Liver (tissue), 3 donors: ENCODE data around the gene NBPF15.
"Not testable (repeated sequence)": the region's sequence is repeated elsewhere in the genome, so short reads cannot be mapped to it uniquely, and the experiment has no call there.

Experiments used
- CTCF ChIP-seq: fragments of 150-350 bp; IDR thresholded peaks from 2 replicates; pipeline ENCODE4 v1.5.1; 2017; ENCODE audit warnings: improper control_type of control experiment, low read depth, low read length; ENCODE audit not compliant: missing input control
- RAD21 ChIP-seq, 2 donors: IDR thresholded peaks; 2 replicates each; pipeline ENCODE4 v1.6.1; 2016; ENCODE audit warnings: antibody characterized with exemption in 2 of 2, mild to moderate bottlenecking in 2 of 2
- RXRA ChIP-seq, 2 donors: IDR thresholded peaks; 2 replicates each; pipeline ENCODE4 v1.6.1; 2017 to 2018; ENCODE audit warnings: antibody characterized with exemption in 2 of 2, mild to moderate bottlenecking in 1 of 2
- TAF1 ChIP-seq: conservative IDR thresholded peaks from 2 replicates; pipeline ENCODE4 v1.6.1; 2016; ENCODE audit warnings: antibody characterized with exemption, mild to moderate bottlenecking
- YY1 ChIP-seq: IDR thresholded peaks from 2 replicates; pipeline ENCODE4 v1.6.1; 2016; ENCODE audit warnings: antibody characterized with exemption, mild to moderate bottlenecking
- TF ChIP-seq, protein P1 (sequence below): IDR thresholded peaks from 2 replicates; pipeline ENCODE4 v1.6.1; 2016; ENCODE audit warnings: antibody characterized with exemption, mild to moderate bottlenecking
- TF ChIP-seq, protein P2 (sequence below): IDR thresholded peaks from 2 replicates; pipeline ENCODE4 v1.6.1; 2016; ENCODE audit warnings: antibody characterized with exemption
- TF ChIP-seq, protein P3 (sequence below): IDR thresholded peaks from 2 replicates; pipeline ENCODE4 v1.6.1; 2016; ENCODE audit warnings: antibody characterized with exemption
- donor health status: healthy.
- donor health status: healthy.

GRCh38 chr1:144460686-144461085, 783 bp downstream of the NBPF15 start:
- not testable (repeated sequence) for TF ChIP-seq CTCF; RXRA (IDR thresholded peaks at IDR 0.05); TAF1; RAD21 (IDR thresholded peaks at IDR 0.05); YY1
- TF ChIP-seq, protein P1, sequence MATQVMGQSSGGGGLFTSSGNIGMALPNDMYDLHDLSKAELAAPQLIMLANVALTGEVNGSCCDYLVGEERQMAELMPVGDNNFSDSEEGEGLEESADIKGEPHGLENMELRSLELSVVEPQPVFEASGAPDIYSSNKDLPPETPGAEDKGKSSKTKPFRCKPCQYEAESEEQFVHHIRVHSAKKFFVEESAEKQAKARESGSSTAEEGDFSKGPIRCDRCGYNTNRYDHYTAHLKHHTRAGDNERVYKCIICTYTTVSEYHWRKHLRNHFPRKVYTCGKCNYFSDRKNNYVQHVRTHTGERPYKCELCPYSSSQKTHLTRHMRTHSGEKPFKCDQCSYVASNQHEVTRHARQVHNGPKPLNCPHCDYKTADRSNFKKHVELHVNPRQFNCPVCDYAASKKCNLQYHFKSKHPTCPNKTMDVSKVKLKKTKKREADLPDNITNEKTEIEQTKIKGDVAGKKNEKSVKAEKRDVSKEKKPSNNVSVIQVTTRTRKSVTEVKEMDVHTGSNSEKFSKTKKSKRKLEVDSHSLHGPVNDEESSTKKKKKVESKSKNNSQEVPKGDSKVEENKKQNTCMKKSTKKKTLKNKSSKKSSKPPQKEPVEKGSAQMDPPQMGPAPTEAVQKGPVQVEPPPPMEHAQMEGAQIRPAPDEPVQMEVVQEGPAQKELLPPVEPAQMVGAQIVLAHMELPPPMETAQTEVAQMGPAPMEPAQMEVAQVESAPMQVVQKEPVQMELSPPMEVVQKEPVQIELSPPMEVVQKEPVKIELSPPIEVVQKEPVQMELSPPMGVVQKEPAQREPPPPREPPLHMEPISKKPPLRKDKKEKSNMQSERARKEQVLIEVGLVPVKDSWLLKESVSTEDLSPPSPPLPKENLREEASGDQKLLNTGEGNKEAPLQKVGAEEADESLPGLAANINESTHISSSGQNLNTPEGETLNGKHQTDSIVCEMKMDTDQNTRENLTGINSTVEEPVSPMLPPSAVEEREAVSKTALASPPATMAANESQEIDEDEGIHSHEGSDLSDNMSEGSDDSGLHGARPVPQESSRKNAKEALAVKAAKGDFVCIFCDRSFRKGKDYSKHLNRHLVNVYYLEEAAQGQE: not testable (repeated sequence)
- TF ChIP-seq, protein P2, sequence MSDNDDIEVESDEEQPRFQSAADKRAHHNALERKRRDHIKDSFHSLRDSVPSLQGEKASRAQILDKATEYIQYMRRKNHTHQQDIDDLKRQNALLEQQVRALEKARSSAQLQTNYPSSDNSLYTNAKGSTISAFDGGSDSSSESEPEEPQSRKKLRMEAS: not testable (repeated sequence)
- TF ChIP-seq, protein P3, sequence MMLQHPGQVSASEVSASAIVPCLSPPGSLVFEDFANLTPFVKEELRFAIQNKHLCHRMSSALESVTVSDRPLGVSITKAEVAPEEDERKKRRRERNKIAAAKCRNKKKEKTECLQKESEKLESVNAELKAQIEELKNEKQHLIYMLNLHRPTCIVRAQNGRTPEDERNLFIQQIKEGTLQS: not testable (repeated sequence)
